ENCODE data around the gene RYR1. TPM values are rescaled to one million over a fixed set of nuclear protein-coding genes. Genes with fewer than 3 reads are reported as not detected.

The RYR1 gene
- total and polyA plus RNA-seq, 2 of the 8 experiments (the other 6 are each of a cell fraction or from before 2014, with no cell fraction given) = 5.8 to 11.8 TPM

DNA sequence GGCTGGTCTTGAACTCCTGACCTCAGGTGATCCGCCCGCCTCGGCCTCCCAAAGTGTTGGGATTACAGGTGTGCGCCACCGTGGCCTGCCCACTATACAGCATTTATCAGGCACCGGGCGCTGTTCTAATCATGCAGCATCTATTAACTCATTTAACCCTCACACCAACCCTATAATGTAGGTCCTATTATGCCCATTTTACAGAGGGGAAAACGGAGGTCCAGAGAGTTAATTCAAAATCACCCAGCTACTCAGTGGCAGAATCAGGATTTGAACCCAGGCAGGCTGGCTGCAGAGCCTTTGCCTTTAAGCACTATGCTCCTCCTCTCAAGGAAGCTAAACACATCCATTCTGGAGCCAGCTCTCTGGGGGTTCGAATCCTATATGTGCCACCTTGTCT, 130.0 kb downstream of the RYR1 start (continued):
- TF ChIP-seq YY1 (IDR thresholded peaks at IDR 0.05; ENCODE audit: low read depth, low read length) = no peak
